Glutamatergic neuron (in vitro differentiated cells): ENCODE measurements around the gene UCK2. TPM values are rescaled to one million over a fixed set of nuclear protein-coding genes. Genes with fewer than 3 reads are reported as not detected.

Experiments used
- DNase-seq: peaks from one replicate; pipeline ENCODE4 v3.0.0; 2022
- H3K27ac Mint-ChIP-seq: one replicate; pipeline ENCODE4 v1.8.0; 2020; ENCODE audit warnings: mild to moderate bottlenecking, mixed read lengths, inconsistent platforms; ENCODE audit not compliant: unreplicated experiment
- H3K27me3 Mint-ChIP-seq: one replicate; pipeline ENCODE4 v1.8.0; 2020; ENCODE audit warnings: mild to moderate bottlenecking, moderate library complexity, mixed read lengths, inconsistent platforms; ENCODE audit not compliant: unreplicated experiment
- H3K36me3 Mint-ChIP-seq: one replicate; pipeline ENCODE4 v1.8.0; 2020; ENCODE audit warnings: mild to moderate bottlenecking, mixed read lengths, inconsistent platforms; ENCODE audit not compliant: unreplicated experiment
- H3K4me1 Mint-ChIP-seq: one replicate; pipeline ENCODE4 v1.8.0; 2020; ENCODE audit warnings: mild to moderate bottlenecking, low read depth, mixed read lengths, inconsistent platforms; ENCODE audit not compliant: unreplicated experiment
- H3K4me3 Mint-ChIP-seq: one replicate; pipeline ENCODE4 v1.8.0; 2020; ENCODE audit warnings: mild to moderate bottlenecking, mixed read lengths, inconsistent platforms; ENCODE audit not compliant: unreplicated experiment
- H3K9me3 Mint-ChIP-seq: one replicate; pipeline ENCODE4 v1.8.0; 2020; ENCODE audit warnings: mild to moderate bottlenecking, moderate library complexity, mixed read lengths, inconsistent platforms; ENCODE audit not compliant: unreplicated experiment
- total RNA-seq: library from RNA; stranded (reverse); fragmentation: NEBNext Ultra II Directional; extraction: Animal tissue kit (Norgen Biotek cat#: 25700); gene quantifications from one replicate; pipeline ENCODE4 v1.2.1, GENCODE V29; 2021; ENCODE audit not compliant: unreplicated experiment
- TF ChIP-seq, protein P1 (sequence below): fragments of 200-600 bp; sonication (generic); IDR thresholded peaks from one replicate; pipeline ENCODE4 v1.5.0; 2021; ENCODE audit not compliant: partially characterized antibody, unreplicated experiment

The UCK2 gene
- total RNA-seq, 1 donor from 2014 or later: 29.9 TPM

DNA sequence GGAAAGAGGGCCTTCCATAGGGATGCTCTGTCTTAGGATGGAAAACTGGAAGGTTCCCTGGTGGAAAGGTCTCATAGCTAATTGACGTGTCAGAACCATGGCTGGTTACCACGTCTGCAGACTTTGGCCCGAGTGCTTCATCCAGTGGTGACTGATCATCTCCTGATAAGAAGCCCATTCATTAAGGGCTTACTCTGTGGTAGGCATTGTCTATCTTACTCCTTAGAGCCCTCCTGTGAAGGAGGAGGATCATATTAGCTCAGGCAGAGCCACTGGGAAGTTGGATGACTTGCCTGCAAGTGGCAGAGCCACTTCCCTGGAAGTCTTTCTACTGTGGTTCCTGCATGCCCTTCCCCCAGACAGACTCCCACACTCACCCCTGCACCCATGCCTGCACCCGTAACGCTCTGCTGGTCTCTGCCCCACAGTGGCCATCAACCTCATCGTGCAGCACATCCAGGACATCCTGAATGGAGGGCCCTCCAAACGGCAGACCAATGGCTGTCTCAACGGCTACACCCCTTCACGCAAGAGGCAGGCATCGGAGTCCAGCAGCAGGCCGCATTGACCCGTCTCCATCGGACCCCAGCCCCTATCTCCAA is 79.9 kb downstream of the UCK2 start:
- Mint-ChIP-seq H3K27ac (no peak overlapping the region), H3K36me3 (no peaks in the 10 kb centered on the region), H3K4me3 (no peak overlapping the region), H3K27me3 (no peaks in the 10 kb centered on the region), H3K9me3 (no peaks in the 10 kb centered on the region), H3K4me1 (no peaks in the 10 kb centered on the region)
- TF ChIP-seq, protein P1, sequence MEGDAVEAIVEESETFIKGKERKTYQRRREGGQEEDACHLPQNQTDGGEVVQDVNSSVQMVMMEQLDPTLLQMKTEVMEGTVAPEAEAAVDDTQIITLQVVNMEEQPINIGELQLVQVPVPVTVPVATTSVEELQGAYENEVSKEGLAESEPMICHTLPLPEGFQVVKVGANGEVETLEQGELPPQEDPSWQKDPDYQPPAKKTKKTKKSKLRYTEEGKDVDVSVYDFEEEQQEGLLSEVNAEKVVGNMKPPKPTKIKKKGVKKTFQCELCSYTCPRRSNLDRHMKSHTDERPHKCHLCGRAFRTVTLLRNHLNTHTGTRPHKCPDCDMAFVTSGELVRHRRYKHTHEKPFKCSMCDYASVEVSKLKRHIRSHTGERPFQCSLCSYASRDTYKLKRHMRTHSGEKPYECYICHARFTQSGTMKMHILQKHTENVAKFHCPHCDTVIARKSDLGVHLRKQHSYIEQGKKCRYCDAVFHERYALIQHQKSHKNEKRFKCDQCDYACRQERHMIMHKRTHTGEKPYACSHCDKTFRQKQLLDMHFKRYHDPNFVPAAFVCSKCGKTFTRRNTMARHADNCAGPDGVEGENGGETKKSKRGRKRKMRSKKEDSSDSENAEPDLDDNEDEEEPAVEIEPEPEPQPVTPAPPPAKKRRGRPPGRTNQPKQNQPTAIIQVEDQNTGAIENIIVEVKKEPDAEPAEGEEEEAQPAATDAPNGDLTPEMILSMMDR: no peak
- DNase-seq: no peak

DNA sequence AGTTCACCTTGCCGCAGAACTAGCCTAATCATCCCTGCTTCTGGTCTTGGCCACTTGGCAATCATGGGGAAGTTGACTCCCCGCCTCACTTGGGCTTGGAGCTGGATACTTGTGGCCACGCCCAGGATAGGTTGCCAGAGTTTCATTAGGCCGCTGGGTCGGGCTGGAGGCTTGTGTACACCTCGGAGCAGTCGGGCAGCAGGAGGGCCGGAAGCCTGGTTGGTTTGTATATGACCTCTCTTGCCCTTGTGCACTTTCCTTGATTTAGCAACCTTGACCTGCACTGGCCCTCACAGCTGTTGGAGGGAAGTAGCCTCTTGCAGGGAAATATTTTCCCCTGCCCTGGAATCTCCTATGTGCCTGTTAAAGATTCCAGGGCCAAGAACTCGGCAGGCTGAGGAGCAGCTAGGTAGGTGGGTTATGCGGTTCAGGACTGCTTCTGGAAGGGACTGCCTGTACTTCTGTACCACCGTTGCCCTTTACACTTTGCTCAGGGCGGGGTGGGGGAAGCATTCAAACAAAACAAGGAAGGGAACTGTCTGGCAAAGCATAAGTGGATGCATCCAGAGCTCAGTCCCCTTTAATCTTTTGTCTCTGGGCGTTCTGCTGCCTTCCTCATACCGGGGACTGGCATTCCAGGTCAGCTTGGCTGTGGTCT is 83.5 kb downstream of the UCK2 start:
- TF ChIP-seq, protein P1: no peak
- H3K27ac Mint-ChIP-seq: no peak overlapping the region

DNA sequence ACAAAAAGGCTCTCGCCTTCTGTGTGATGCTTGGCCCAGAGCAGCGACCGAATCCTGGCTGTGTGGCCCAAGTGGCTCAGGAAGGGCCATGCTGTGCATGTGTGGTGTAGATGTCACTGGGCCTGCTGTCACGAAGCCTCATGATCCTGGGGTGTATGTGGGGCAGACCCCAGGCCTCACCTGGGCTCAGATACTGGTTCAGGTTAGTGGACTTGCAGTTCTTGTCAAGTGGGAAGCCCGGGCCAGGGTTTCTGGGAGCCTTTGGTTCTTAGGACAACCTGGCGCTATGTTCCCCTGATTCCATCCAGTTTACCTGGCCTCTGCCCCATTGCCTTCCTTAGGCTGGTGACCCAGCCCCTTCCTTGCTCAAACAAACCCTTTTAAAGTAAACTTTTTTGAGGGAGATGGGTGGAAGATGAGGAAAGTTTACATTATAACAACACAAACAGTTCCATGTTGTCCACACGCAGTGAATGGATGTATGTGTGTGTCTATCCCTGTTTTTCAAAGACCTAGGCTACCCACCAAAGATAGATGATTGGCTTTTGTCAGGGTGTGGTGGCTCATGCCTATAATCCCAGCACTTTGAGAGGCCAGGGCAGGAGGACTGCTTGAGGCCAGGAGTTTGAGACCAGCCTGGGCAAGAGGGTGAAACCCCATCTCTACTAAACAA is 84.3 kb downstream of the UCK2 start:
- no peak overlapping the region for H3K4me3 Mint-ChIP-seq
- TF ChIP-seq, protein P1: no peak
- no peaks in the 10 kb centered on the region for H3K27me3 Mint-ChIP-seq
- H3K4me1 Mint-ChIP-seq: no peaks in the 10 kb centered on the region
- no peaks in the 10 kb centered on the region for H3K9me3 Mint-ChIP-seq
- H3K36me3 Mint-ChIP-seq: no peaks in the 10 kb centered on the region
- DNase-seq: no peak
- no peak overlapping the region for H3K27ac Mint-ChIP-seq

More for the DNA sequence above, 83.5 kb downstream of the UCK2 start:
- H3K4me1 Mint-ChIP-seq: no peaks in the 10 kb centered on the region
- H3K27me3 Mint-ChIP-seq: no peaks in the 10 kb centered on the region
- H3K36me3 Mint-ChIP-seq: no peaks in the 10 kb centered on the region
- H3K9me3 Mint-ChIP-seq: no peaks in the 10 kb centered on the region
- DNase-seq: no peak
- H3K4me3 Mint-ChIP-seq: no peak overlapping the region

DNA sequence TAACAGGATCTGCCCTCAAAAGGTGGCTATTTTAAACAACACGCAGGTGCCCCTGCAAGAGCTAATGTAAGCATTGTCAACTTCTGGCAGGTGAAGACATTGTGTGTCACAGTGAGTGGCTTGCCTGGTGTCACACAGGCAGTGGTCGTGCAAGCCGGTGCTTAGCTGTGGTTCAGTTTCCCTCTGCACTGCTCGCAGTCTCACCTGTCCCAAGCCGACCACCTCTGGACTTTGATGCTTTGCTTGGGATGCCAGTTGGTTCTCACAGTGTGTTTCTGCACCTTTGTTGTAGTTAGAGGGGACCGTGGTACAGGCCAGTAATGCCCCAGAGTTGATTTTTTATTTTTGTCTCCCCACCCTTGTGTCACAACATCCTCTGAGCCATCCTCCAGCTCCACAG is 85.2 kb downstream of the UCK2 start:
- Mint-ChIP-seq H3K36me3 (no peaks in the 10 kb centered on the region), H3K4me3 (no peak overlapping the region)

More for the DNA sequence above, 85.2 kb downstream of the UCK2 start:
- TF ChIP-seq, protein P1: no peak
- Mint-ChIP-seq H3K4me1 (no peaks in the 10 kb centered on the region), H3K27ac (no peak overlapping the region), H3K9me3 (no peaks in the 10 kb centered on the region), H3K27me3 (no peaks in the 10 kb centered on the region)
- no peak for DNase-seq
